ENCODE results near the gene SPP2.

SPP2 gene, protein sequence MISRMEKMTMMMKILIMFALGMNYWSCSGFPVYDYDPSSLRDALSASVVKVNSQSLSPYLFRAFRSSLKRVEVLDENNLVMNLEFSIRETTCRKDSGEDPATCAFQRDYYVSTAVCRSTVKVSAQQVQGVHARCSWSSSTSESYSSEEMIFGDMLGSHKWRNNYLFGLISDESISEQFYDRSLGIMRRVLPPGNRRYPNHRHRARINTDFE

DNA sequence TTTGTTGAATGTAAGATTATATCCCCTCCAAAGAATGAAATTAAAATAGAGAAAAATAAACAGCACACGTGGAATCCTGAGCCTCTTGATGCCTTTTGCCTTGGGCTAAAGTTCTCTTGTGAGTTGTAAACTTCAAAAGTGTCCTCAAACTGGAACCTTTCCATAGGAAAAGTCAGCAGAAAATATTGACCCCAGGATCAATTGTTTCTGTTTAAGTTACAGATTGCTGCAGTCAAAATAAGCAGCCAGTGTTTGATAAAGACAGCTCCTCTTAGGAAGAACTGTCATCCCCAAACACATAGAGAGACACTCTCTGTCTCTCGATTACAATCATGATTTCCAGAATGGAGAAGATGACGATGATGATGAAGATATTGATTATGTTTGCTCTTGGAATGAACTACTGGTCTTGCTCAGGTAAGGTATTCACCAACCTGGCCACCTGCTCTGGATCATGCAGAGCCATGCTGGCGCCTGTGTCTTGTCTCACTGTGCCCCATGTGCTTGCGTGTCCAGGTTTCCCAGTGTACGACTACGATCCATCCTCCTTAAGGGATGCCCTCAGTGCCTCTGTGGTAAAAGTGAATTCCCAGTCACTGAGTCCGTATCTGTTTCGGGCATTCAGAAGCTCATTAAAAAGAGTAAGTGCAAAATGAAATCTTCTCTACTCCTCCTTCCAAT, at the start of gene SPP2:
Gene SPP2 (plus strand): TSS at position 248 of the 681 bp plus-strand sequence. CDS start 85 bp downstream, at position 333.
- no peak for DNase-seq (ENCODE audit: low spot score)

DNA sequence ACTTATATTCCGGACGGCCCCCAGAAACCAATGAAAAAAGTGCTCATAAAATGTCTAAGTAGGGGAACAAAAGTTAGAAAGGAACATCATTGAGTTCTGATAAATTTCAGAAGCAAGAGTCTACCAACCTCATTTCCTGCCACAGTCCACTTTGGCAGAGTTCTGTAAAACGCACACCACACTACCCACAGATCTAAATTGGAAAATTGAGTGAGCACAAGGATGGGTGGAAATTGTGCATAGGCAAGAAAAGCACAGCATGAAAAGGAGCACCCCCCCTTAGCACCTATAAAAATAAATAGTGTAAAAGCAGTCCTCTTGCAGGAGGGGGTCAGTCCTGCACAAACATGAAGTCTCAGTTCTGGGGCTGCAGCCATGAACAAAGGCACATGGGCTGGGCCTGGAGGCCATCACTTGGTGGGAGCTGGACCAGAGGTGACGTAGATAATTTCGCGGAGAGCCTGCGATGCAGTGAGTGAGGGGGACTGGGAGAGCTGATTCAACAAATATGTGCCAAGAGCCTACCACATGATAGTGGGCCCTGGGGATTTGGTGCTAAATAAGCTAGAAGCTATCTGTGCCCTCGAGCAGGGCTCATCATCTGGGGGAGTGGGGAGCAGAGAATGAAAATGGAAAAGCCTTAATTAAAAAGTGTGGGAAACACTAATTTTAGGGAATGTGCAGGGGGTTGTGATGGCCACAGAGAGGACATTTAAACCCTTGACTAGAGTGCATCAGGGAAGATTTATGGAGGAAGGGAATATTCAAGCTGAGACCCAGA, 48.9 kb upstream of the SPP2 start:
- no peak for DNase-seq (ENCODE audit: low spot score)

DNA sequence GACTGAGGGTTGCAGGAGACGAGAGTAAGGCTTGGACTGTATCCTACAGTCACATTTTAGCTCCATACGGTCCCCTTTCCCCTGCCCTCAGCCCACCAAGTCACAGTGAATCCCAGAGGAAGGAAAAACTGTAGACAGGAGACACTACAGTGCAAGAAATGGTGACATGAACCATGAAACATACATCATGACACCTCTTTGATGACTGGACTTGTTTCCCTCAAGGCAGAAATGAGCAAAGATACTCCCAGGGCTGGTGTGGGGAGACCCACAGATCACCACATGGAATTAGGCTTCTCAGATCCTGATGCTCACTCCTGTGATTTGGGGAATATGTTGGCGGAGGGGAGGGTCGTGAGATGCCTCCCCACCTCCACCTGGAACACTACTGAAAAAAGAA, 48.2 kb upstream of the SPP2 start:
- no peak for DNase-seq (ENCODE audit: low spot score)

DNA sequence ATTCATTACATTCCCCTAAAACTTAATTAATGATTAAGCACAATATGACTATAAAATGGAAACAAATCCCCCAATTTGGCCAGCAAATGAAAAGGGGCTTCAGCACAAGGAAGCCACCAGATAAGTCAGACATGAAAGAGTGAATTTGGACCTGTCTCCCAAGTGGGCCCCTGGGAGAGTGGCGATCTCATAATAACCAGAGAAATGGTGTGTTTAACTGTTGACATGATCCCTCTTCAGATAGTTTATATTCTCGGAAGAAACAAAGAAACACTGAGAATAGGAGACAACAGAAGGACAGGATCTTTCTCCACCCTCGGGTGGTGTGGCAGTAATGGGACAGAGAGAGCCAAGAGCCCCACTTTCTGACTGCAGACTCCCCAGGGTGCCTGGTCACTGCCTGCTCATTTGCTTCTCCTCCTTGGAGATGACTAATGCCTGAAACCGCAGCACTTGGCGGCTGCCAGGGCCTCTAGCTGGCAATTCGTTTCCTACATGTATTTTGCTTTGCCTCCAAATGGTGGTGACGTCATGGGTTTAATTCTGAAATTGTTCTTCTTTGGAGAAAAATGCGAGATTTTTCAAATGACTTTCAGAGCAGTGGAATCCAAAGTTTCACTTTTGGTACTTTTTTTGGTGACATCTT, 46.4 kb upstream of the SPP2 start:
- DNase-seq (ENCODE audit: low spot score): no peak

DNA sequence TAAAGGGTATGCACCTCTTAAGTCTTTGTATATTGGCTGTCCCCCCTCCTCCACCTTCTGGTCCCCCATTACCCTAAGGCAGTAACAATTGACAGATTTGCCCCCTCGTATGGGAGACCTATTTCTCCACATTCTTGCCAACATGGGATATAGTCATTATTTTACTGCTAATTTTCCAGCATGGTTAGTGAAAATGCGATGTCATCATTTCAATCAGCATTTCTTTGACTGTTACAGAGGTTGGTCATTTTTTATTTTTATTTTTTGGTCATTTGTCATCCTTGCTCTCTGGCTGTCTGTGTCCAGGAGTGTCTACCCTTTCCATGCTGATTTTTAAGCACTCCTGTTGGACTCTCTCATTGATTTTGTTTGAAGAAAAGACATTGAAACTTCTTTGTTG, 45.4 kb upstream of the SPP2 start:
- no peak for DNase-seq (ENCODE audit: low spot score)

DNA sequence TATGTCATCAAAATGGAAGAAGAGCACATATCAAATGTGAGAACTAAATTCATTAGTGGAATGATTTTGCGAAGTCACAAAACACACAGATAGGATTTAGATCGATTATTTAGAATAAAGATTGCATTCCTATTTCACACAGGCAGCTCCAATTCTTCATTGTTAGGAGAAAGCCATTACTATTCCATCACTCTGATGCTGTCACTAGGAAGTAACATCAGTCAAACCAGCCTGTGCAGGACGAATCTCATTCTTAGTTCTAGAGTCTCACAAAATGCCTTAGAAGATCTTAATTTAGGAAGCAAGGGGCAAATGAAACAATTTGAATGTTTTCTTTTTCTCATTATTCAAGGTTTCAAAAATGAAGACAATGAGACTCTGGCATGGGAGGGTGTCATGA, 44.0 kb upstream of the SPP2 start:
- no peak for DNase-seq (ENCODE audit: low spot score)

DNA sequence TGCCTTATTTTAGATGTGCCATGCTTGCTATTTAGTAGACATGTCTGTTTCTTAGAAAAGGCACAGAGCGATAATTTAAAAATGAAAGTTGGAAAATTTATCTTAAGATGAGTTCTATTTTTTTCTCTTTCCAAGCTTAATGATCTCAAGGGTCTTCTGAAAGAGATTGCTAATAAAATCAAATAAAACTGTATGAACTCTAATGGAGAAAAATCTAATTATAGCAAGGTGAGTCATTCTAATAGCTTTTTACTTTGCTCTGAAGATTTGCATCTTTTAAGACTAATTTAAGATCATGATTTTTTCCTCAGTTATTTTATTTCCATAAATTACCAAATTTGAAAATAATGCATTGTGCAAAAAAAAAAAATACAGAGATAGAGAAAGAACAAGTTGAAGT, 36.1 kb upstream of the SPP2 start:
- no peak for DNase-seq (ENCODE audit: low spot score)

DNA sequence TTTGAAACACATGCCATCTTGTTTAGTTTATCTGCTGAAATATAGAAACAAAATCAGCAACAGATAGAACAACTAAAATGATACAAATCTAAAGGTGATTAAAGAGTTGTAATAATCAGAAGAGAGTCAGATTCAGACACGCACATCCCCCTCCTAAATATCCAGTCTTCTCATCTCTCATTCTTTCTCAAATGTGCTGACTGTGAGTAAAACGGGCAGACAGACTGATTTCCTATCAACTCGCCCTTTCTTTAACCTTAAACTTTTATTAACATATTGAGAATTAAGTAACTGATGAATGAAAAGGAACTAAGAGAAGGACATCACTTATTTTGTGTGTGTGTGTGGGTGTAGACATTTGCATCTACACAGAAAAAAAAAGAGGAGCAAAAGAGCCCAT, 34.6 kb upstream of the SPP2 start:
- no peak for DNase-seq (ENCODE audit: low spot score)

DNA sequence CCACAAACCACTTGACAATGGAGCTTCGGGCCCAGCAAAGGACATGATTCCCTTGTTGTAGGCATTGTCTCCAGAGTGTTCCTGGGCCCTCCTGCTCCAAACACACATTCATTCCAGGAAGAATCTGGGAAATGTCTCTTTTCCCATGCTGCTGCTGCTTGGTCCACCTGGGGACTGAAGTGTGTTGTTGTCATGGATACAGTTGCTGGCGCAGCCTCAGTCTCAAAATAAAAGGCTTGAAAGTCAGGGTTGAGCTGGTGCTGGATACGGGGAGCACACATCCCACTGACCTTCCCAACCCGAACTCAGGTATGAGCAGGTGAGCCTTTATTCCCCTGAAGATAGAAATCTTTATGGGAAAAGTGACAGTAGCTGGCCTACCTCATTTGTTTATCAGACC, 30.6 kb upstream of the SPP2 start:
- no peak for DNase-seq (ENCODE audit: low spot score)

DNA sequence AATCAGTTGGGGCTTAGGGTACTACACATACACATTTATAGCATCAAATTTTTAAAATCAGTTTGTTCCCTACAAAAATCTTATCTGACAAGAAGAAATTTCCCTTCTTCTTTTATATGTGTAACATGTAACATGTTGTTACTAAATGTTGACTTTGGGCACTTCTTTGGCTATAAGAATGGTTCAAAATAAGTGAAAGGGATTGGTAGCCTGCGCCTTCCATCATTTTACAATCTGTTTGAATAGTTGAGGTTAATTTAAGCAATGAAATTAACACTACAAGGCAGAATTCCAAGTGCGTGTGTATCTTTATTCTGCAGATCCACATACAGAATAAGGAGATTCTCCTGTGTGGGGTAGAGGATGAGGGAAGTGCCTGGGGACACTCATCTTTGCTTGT, 30.2 kb upstream of the SPP2 start:
- no peak for DNase-seq (ENCODE audit: low spot score)

DNA sequence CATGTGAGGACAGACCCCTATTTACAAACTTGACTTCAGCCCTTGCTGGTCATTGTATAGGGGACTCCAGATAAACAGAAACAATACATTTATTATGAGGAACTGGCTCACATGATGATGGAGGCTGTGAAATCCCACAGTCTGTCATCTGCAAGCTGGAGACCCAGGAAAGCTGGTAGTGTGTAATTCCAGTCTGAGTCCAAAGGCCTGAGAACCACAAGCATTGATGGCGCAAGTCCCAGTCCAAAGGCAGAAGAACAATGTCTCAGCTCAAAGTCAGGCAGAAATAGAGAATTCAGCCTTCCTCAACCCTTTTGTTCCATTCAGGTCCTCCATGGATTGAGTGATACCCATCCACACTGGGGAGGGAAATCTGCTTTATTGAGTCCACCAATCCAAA, 28.1 kb upstream of the SPP2 start:
- DNase-seq (ENCODE audit: low spot score): no peak

DNA sequence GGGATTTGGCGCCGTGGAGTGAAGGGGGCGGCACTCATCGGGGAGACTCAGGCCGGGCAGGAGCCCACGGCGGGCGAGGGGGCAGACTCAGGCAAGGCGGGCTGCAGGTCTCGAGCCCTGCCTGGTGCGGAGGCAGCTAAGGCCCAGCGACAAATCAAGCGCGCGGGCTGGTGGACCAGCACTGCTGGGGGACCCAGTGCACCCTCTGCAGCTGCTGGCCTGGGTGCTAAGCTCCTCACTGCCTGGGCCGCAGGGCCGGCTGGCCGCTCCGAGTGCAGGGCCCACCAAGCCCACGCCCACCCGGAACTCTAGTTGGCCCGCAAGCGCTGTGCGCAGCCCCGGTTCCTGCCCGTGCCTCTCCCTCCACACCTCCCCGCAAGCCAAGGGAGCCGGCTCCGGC, 26.2 kb upstream of the SPP2 start:
- DNase-seq (ENCODE audit: low spot score): no peak

DNA sequence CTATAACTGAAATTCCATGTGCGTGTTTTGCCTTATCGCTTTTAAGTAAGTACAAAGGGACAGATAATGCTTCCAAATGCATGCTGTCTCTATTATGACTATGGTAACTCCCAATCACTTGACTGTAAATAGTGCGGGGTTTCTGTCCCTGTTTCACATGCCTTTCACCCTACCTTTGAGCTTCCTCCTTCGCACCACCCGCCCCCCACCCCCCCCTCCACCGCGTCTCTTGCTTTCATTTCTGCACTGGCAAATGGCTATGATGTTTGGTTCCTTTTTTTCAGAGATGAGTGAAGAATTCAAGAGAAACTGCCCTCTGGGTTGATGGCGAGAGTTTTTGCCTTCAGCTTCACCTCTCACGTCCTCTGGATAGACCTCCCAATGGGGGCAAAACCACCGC, 25.0 kb upstream of the SPP2 start:
- DNase-seq (ENCODE audit: low spot score): no peak

DNA sequence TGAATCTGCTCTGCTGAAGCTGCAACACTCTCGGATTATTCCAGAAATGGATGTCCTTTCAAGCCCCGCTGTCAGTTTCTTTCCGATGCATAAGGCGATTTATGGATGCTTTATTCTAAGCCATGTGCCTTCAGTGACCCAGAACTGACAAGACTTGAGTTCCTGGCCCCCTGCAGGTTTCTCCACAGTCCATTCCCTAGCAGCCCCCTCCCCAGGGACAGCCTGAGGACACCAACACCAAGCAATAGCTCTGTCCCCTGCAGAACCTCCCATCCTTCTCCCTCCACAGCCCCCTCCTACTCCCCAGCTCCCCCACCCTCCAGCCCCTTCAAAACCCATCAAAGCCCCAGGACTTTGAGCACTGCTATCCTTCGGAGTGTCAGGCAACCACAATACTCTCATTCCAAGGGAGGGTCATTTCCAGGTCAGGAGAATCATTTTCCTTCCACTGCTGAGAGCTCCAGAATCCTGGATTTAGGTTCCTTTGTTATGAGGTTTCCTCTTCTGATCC, 24.6 kb upstream of the SPP2 start:
- DNase-seq (ENCODE audit: low spot score): no peak

DNA sequence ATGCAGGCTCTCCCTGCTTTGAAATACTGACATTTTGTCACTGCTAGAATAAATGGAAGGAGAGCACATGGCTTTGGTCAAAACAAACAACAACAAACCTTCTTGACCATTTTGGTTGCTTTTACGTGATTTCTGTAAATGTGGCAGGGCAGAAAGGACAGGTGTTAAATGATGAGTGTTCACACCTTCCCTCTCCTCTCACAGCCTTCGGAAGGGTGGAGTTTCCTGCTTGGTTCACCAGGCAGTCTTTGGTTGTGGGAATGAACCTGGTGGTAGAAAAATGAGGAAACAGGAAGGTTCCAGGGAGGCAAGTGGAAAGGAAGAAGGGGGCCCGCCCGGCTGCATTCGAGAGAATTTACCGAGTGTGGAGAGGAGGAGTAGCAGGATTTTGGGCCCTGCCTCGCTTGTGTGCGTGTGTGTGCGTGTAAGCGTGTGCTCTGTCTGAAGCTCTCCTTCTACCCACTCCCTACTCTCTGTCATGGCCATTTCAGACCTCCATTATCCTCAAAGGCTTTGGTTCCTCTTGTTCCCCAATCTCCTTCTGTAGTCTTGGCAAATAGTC, 23.7 kb upstream of the SPP2 start:
- no peak for DNase-seq (ENCODE audit: low spot score)

DNA sequence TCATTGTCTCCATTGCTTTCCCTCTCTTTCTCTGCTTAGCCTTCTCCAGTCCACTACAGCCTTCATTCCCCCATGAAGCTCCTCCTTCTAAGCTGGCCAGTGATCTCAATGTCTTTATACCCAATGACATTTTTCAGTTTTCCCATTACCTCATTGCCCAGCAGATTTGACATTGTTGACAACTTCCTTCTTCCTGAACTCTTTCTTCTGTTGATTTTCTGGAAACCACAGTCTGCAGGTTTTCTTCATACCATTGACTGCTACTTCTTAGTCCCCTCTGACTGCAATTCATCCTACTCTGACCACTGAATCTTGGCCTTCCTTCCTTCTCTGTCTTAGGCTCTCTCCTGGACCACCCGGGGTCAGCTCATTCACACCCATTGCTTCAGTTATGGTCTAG, 22.9 kb upstream of the SPP2 start:
- DNase-seq (ENCODE audit: low spot score): no peak

DNA sequence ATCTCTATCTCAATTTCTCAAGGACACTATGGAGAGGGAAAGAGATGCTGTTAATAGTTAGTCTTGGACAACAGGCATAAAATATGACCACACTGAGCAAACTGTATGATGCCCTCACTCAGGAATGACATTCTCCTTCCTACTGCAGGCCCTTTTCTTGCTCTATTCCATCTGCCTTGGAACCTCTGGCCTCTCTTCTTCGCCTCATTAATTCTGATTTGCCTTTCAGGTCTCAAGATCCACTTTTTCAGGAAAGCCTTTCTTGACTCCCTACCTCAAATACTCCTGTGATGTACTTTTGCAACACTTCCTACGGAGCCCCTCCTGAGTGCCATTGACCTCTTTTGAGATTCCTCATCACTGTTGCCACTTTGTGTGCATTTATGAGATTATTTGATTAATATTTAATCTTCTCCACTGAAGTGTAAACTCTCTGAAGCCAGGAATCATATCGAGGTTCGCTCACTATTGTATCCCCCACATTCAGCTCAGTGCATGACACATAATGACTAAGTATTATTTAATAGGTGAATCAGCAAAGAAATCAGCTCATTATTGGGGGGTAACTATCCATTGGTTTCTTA, 21.3 kb upstream of the SPP2 start:
- no peak for DNase-seq (ENCODE audit: low spot score)

DNA sequence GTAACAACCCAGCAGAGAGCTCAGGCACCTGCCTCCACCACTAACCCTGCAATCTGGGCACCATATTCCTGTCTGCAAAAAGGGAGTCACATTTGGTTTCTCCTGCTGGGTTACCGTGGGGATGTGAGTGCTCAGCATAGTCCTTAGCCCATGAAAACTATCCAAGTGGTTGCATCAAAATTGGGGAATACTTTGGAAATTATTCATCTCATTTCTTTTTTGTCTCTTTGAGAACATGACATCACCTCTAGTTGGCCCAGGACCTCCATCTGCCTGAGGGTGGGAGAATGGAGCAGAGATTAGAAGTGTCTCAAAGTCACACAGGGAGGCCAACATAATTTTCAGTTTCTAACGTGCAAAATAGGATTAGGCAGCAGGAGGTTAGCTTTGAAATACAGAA, 19.3 kb upstream of the SPP2 start:
- no peak for DNase-seq (ENCODE audit: low spot score)

DNA sequence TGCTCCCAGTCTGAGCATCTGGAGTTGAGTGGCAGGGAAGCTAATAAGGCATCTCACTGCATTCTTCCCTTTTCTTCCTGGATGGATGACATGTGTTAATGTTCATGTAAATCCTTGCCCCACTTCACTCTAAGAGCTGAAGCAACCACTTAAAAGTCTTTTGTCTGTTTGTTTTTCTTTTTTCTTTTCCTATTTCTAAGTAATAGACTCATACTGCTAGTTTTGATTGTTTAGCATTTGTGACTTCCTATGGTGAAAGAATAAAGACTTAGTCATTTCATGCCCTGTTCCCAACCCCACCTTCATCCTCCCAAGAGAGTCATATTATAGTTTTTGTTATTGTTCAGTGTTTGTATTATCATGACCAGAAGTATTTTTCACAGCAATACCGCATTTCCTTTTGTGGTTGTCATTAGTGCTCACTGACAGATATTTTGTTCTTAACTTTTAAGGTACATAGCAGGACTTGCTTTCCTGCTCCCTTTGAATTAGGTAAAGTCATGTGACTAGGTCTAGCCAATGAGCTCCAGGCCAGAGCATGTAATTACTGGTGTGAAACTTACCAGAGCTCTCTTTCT, 18.1 kb upstream of the SPP2 start:
- DNase-seq (ENCODE audit: low spot score): no peak

DNA sequence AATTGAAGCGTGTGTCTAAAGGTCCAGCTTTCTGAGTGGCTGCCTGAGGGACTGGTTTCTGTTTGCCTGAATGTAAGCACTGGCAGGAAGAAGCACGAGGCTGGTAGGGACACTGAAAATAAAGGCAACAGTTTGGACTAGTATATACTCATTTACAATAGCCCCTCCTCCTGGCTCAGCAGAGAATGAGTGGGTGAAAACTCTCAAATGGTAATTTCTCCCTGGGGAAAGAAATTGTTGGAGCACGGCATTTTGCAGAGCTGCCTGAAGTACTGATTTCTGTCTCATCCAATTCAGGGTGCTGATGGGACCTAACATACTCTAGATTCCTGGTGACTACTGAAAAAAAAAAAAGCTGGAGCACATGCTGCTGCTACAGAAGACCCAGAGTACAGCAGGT, 17.3 kb upstream of the SPP2 start:
- no peak for DNase-seq (ENCODE audit: low spot score)

DNA sequence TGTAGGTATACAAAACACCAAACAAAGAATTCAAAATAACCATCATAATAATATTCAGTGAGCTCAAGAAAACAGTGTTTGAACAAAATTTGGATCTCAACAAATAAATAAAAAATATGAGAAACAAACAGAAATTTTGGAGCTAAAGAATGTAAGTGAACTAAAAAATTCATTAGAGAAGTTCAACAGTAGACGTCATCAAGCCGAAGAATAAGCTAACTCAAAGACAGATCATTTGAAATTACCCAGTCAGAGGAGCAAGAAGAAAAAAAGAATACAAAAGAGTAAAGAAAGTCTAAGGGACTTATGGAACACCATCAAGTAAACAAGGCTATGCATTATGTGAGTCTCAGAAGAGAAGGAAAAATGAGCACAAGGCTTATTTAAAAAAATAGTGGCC, 16.6 kb upstream of the SPP2 start:
- DNase-seq (ENCODE audit: low spot score): no peak
